ENCODE data around the gene GLIPR2.
"Not testable (repeated sequence)": the region's sequence is repeated elsewhere in the genome, so short reads cannot be mapped to it uniquely, and the experiment has no call there.

Gene GLIPR2

GRCh38 chr9:36125062-36125855, 11.3 kb upstream of the GLIPR2 start:
- DNase-seq = no peak

DNA sequence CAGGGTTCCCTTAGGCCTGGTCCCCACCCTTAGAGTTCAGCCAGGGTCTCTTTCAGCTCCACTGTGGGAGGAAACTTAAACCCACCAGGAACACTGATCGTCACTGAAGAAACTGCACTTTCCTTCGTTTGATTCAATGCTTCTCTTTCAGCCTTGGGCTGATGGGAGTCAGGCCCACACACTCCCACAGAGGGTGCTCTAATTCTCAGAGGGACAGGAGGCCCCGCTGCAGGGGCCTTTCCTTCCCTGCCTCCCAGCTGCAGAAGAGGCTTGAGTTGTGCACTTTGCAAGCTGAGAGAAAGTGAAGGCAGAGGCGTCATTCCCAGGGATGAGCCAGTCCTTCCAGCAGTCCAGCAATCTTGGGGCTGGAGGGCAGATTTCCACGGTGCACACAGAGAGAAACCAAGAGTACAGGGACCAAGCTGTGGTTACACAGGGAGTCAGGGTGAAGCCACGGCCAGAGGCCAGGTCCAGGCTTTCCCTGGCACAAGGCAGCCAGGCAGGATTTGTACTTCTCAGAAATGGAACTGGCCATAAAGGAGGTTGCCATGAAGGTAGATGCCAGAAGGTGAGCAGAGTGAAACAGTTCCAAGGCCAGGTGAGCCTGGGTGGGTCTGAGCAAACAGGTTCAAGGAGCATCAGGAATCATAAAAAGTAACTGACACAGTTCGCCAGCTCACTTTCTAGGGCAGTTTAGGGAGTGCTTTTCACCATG, 10.4 kb upstream of the GLIPR2 start:
- DNase-seq = no peak

DNA sequence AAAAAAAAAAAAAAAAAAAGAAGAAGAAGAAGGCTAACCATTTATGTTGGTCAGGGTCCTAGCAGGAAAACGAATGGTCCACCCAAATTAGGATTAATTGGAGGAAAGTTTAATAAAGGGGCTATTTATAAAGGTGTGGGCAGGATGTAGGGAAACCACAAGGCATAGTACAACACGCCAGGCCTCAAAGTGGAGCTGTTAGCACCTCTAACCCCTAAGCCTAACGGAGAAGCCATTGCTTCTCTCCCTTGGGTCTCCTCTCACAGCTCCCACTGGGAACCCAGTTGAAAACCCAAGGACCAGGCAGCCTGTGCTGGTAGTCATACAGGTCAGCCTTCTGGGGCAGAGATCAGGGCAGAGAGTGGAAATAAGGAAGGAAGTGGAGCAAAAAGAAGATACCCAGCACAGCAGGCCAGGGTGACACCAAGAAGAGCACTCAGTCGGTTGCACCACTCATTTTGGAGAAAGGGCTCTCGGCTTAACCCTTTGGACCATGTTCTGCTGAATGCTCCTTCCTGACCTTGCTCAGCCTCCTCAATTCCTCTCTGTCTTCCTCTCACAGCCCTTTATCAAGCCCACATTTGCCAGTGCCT, 8.8 kb upstream of the GLIPR2 start:
- DNase-seq = no peak

GRCh38 chr9:36128349-36128748, 8.2 kb upstream of the GLIPR2 start:
- no peak for DNase-seq

DNA sequence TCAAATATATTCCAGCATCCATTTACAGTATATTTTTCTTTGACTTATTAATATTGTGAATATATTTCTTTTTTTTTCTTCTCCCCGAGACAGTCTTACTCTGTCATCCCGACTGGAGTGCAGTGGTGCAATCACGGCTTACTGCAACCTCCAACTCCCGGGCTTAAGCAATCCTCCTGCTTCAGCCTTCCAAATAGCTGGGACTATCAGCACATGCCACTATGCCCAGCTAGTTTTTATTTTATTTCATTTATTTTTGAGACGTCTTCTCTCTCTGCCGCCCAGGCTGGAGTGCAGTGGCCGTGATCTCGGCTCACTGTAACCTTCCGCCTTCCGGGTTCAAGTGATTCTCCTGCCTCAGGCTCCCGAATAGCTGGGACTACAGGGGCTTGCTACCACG, 7.4 kb upstream of the GLIPR2 start:
- DNase-seq = no peak

- DNase-seq = not testable (repeated sequence)
These were observed 4.9 kb upstream of the GLIPR2 start for GRCh38 chr9:36131666-36132065.

GRCh38 chr9:36132086-36132485, 4.4 kb upstream of the GLIPR2 start:
- no peak for DNase-seq

- no peak for DNase-seq
These were observed 1.6 kb upstream of the GLIPR2 start for GRCh38 chr9:36134761-36135505.

DNA sequence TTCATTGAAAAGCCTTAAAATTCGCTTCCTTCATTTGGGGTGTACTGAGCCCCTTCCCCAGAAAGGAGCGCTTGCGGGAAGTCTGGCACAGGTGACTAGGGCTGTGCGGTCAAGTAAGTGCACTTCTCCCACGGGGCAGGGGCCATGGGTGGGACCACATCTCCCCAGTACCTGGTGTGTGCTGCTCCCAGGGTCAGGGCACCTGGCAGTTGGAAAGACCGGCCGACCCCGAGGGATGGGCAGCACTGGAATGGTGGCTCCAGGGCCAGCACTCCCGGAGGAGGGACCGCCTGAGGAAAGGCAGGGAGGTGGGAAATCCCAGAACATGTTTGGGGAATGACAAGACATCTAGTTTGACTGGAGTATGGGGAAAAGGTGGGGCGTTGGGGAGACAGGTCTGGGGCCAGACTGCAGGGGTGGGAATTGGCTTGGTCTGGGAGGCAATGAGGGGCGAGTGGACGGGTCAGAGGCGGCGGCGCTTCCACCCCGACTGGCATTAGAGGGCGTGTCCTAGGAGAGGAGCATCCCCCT, 727 bp upstream of the GLIPR2 start:
- DNase-seq = no peak

DNA sequence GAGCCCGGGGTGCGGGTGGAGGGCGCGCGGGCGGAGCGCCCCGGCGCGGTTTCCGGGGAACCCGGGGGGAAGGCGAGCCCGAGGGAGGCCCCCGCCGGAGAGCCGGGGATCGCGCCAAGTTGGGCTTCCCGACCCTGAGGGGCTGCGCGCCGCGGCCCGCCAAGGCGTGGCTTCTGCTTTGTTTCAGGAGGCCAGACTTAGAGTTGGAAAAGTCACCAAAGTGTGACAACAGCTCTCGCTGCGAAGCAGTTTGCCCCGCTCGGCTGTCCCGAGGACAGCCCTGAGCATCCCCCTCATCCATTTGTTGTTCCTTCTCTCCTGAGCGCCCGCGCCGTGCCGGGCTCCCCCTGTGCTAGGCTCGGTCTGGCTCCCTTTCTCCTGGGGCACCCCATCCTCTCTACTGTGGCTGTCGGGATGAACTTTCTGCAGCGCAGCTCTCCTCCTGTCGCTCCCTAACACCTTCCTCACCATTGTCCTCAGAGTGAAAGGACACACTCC, 410 bp downstream of the GLIPR2 start:
- DNase-seq = no peak

GRCh38 chr9:36137392-36138004, 965 bp downstream of the GLIPR2 start:
- DNase-seq = no peak

- no peak for DNase-seq
These were observed 2.0 kb downstream of the GLIPR2 start for GRCh38 chr9:36138496-36138895.

DNA sequence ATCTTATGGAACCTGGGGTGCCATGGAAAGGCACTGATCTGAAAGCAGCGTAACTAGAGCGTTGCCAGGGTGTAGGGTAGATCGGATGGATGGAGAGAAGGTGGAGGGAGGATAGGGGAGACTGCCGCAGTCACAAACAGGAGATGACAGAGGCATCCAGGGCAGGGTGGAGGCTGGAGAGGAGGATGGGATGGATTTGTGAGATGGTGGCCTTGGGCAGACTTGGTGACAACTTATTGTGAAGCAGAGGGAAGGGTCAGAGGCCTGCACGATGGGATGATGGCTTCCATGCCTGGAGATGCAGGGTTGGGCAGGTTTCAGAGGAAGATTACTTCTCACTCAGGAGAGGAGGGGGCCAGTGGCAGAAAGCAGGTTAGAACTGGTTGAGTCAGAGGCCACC, 2.4 kb downstream of the GLIPR2 start:
- DNase-seq = no peak

DNA sequence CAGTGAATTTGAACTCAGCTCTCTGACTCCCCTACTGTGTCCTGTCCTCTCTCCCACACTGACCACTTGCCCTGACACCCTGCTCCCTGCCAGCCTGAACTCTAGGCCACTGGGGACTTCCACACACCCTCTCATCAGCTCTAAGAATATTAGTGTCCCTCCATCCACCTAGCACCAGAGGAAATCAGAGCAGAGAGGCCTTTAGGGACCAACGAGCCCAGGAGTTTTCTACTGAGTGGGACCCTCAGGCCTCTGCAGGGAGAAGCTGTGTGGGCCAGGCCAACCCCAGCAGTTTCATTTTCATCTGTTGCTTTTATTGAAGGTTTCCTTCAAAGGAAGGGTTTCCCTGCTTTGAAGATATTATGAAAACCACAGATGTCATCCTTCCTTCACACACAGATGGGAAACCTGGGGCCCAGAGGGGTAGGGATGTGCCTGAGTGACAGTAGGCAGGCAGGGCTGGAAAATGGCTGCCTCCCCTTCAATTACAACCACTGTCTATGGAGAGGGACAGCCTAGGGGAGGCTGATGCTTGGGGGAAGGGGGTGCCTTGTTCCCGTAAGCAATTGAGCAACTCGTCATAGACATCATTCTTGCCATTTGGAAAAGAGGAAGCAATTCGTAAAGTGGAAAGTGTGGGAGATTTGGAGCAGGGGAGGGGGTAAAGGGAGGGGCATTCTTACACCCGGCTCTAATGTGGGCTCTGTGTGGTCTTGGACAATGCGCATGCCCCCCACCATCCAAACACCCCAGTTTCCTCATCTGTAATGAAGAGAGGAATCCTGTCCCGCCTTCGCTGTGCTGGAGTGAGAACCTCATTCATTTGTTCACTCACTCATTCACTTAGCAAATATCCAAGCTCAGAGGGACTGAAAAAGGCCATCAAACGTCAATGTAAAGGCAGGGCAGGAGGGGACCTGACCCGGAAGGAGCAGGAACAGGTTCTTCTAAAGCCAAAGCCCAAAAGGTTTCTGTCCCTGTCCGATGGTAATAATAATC, 3.9 kb downstream of the GLIPR2 start:
- DNase-seq = no peak

DNA sequence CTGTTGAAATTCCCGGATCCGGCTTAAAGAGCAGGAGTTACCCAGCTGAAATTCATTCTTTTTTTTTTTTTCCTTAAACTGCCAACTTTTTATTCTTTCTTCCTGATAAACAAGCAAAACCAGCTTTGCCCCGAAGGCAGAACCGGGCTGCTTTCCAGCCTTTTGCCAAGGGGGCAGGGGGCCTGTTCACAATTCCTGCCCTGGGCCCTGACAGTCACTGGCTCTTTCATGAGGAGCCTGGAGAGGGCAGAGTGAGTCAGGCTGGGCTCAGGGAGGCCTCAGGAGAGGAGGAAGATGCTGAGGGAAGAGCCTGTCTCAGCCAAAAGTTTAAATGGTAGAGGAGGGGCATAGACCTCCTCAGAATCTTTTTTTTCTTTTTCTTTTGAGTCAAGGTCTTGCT, 4.8 kb downstream of the GLIPR2 start:
- DNase-seq = no peak

DNA sequence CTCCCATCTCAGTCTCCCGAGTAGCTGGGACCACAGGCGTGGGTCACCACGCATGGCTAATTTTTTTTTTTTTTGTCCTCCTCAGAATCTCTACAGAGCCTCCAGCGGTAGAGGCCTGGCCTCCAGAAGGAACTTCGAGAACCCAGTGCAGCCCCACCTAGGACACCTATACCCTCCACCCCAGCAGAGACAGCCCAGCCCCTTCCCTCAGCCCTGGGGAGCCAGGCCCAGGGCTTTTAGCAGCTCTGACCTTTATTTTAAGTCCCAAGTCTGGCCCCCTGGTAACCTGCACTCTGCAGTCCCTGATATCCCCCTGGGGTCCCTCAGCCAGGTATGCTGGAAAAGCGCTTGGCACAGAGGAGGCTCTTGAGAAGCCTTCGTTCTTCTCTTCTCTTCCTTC, 5.2 kb downstream of the GLIPR2 start:
- no peak for DNase-seq

DNA sequence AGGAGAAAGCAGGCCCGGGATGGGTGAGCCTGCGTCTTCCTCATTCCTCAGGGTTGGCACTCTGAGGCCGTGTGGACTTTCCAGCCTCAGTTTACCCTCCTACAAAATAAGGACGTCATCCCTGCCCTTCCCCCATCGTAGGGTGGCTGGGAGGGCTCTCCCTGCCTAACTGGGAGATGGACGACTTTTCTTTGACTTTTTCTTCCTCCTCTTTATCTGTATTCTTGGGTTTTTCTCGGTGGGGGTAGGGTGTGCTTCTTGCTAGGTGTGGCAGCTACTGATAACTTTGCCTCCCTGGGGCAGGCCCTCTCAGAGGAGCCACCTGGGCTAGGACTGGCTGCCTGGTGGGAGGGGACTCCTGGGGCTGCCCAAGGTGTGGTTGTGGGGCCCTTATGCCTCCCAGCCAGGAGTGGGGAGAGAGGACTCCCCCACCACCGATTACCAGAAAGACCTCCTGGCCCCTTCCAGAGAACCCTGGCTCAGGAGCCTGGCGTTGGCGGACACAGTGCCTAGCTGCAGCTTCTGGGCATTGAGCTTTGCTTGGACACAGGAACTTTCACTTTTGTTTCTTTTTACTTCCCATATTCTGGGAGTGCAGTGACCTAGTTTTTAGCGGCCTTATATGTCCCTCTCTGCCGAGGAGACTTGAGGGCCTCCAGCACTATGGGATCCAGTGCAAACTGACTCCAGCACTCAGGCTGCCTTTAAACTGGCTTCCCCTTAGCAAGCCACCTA, 6.1 kb downstream of the GLIPR2 start:
- no peak for DNase-seq

DNA sequence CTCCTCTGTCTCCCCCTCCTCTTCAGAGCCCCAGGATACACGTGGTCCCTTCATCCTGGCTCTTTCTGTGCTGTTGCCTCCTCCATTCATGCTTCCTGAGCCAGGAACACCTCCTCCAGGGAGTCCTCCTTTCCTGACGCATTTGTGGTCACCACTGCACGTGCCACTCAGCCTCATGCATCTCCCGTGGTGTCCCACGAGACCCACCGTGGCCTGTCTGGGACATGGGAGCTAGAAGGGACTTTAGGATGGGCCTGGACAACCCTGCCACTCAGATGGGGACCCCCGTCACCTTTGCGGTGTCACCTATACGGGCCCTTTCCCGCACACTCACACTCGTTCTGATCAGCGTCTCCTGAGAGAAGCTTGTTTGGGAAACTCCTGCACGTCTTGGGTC, 6.7 kb downstream of the GLIPR2 start:
- no peak for DNase-seq

- no peak for DNase-seq
These were observed 8.0 kb downstream of the GLIPR2 start for GRCh38 chr9:36144309-36145232.

All from activated T-cell treated with anti-CD3 and anti-CD28 coated beads for 4 hours (primary cell).